ENCODE data around the gene C3orf18. TPM values are rescaled to one million over a fixed set of nuclear protein-coding genes. Genes with fewer than 3 reads are reported as not detected.
A peak's percentile ranks its signal among the peaks of the same experiment; 100 is the strongest.

C3orf18 gene
- 10 to 100 TPM in 1 of 2 donors, 1 to 10 TPM in 1; 7.8 to 19.0 TPM for total RNA-seq

- H3K4me3 ChIP-seq = peak within 1 kb of the TSS; percentile 76
- peak; percentile 42 for ATAC-seq (ENCODE audit: insufficient number of reproducible peaks, low FRiP score, low read depth)
- no peak for TF ChIP-seq CTCF (IDR thresholded peaks at IDR 0.05)
- DNase-seq (ENCODE audit: low spot score) = peak; percentile 62
- peaks cover 5 to 40% of the 10 kb centered on the region in 2 donors for H3K4me1 ChIP-seq (ENCODE audit: control insufficient read depth in 1 of 2, low read depth in 2 of 2)
- H3K27me3 ChIP-seq (replicated peaks; ENCODE audit: insufficient read depth) = no peaks in the 10 kb centered on the region
- peak within 1 kb of the TSS; percentile 64 to 87 for H3K27ac ChIP-seq
- no peaks in the 10 kb centered on the region for H3K9me3 ChIP-seq
- H3K36me3 ChIP-seq = no peaks in the 10 kb centered on the region
Observed at GRCh38 chr3:50567386-50568167, at the start of gene C3orf18. Gene C3orf18, minus strand, starts transcription at chr3:50567747. Its CDS starts 2,048 bp downstream, at chr3:50565699.

GRCh38 chr3:50616770-50617095 is 49.2 kb upstream of the C3orf18 start:
- TF ChIP-seq CTCF (IDR thresholded peaks at IDR 0.05) = no peak
- Histone ChIP-seq H3K9me3 (no peaks in the 10 kb centered on the region), H3K4me3 (peak overlapping the region; percentile 90), H3K27me3 (replicated peaks; ENCODE audit: insufficient read depth) (no peaks in the 10 kb centered on the region), H3K36me3 (no peaks in the 10 kb centered on the region), H3K4me1 (ENCODE audit: control insufficient read depth in 1 of 2, low read depth in 2 of 2) (peaks cover 6 to 48% of the 10 kb centered on the region in 2 donors), H3K27ac (peak overlapping the region; percentile 60 to 78)
- ATAC-seq (ENCODE audit: insufficient number of reproducible peaks, low FRiP score, low read depth) (peak; percentile 84), DNase-seq (ENCODE audit: low spot score) (peak; percentile 53)

- Histone ChIP-seq H3K4me3 (peak overlapping the region; percentile 90), H3K4me1 (ENCODE audit: control insufficient read depth in 1 of 2, low read depth in 2 of 2) (peaks cover 6 to 50% of the 10 kb centered on the region in 2 donors), H3K9me3 (no peaks in the 10 kb centered on the region), H3K27me3 (replicated peaks; ENCODE audit: insufficient read depth) (no peaks in the 10 kb centered on the region), H3K27ac (peak overlapping the region; percentile 60 to 78), H3K36me3 (no peaks in the 10 kb centered on the region)
- TF ChIP-seq CTCF (IDR thresholded peaks at IDR 0.05) = peak; percentile 99
- peak; percentile 67 for DNase-seq (ENCODE audit: low spot score)
- peak; percentile 23 for ATAC-seq (ENCODE audit: insufficient number of reproducible peaks, low FRiP score, low read depth)
Observed at GRCh38 chr3:50616003-50616769, 48.6 kb upstream of the C3orf18 start.

- H3K36me3 ChIP-seq = no peaks in the 10 kb centered on the region
- H3K27ac ChIP-seq = no peak overlapping the region
- no peak for TF ChIP-seq CTCF (IDR thresholded peaks at IDR 0.05)
- DNase-seq (ENCODE audit: low spot score) (no peak), ATAC-seq (ENCODE audit: insufficient number of reproducible peaks, low FRiP score, low read depth) (no peak)
- H3K27me3 ChIP-seq (replicated peaks; ENCODE audit: insufficient read depth) = no peaks in the 10 kb centered on the region
- no peak overlapping the region for H3K4me3 ChIP-seq
- peaks cover 15 to 50% of the 10 kb centered on the region in 2 donors for H3K4me1 ChIP-seq (ENCODE audit: control insufficient read depth in 1 of 2, low read depth in 2 of 2)
- H3K9me3 ChIP-seq = no peaks in the 10 kb centered on the region
Observed at GRCh38 chr3:50615190-50615589, 47.6 kb upstream of the C3orf18 start.

Measured in thoracic aorta (tissue), 2 donors.